HEK293 (cell line): ENCODE data around the gene PRPS2.
A peak's percentile ranks its signal among the peaks of the same experiment; 100 is the strongest.

Source experiments
- CTCF ChIA-PET: fragments of 350-600 bp; formaldehyde crosslinking; extraction: SDS; loops from one replicate; lab custom pipeline; 2021; ENCODE audit warnings: antibody characterized with exemption; lab: Yijun Ruan, JAX
- POLR2A ChIA-PET: fragments of 300-600 bp; formaldehyde crosslinking; extraction: SDS; loops from one replicate; lab custom pipeline; 2020; ENCODE audit warnings: antibody characterized with exemption, inconsistent platforms; lab: Yijun Ruan, JAX
- H3K27ac ChIP-seq: fragments of 200-500 bp; sonication (Bioruptor generic); 2 replicates; pipeline ENCODE4 v1.5.1; 2014; ENCODE audit warnings: low read depth, low read length, control low read depth, inconsistent platforms; ENCODE audit errors: extremely low read depth
- H3K36me3 ChIP-seq, 2 experiments: fragments of 200-500 bp in 1 of 2; sonication (Bioruptor generic) in 1 of 2; 1 replicate in 1 of 2; 2 replicates in 1 of 2; pipeline ENCODE4 v1.5.1; 2014 to 2017; ENCODE audit warnings: inconsistent platforms in 2 of 2, low read length in 2 of 2; ENCODE audit not compliant: control insufficient read depth in 2 of 2, insufficient read depth in 1 of 2
- H3K4me1 ChIP-seq: fragments of 200-500 bp; sonication (Bioruptor generic); 2 replicates; pipeline ENCODE4 v1.5.1; 2014; ENCODE audit warnings: mild to moderate bottlenecking, low read length, inconsistent platforms; ENCODE audit not compliant: control insufficient read depth, insufficient read depth
- H3K4me3 ChIP-seq: 2 replicates; pipeline ENCODE4 v1.5.1; 2011; ENCODE audit warnings: low read depth, mild to moderate bottlenecking, control low read depth, low read length, moderate library complexity
- H3K9me3 ChIP-seq: fragments of 200-500 bp; sonication (Bioruptor generic); 2 replicates; pipeline ENCODE4 v1.5.1; 2014; ENCODE audit warnings: low read depth, low read length, inconsistent platforms; ENCODE audit not compliant: control insufficient read depth, insufficient read depth
- CTCF ChIP-seq: fragments of 450-650 bp; formaldehyde crosslinking; IDR thresholded peaks from 2 replicates; pipeline ENCODE4 v1.5.1; 2016; ENCODE audit warnings: missing biosample characterization, missing genetic modification characterization
- GLI2 ChIP-seq: fragments of 450-650 bp; formaldehyde crosslinking; IDR thresholded peaks from 2 replicates; pipeline ENCODE4; 2017; ENCODE audit warnings: missing biosample characterization, missing genetic modification characterization, low read depth, borderline replicate concordance
- GLIS2 ChIP-seq: fragments of 450-650 bp; formaldehyde crosslinking; IDR thresholded peaks from 2 replicates; pipeline ENCODE4 v1.5.1; 2016; ENCODE audit warnings: missing biosample characterization, missing genetic modification characterization
- HOXD13 ChIP-seq: sonication (generic); formaldehyde crosslinking; IDR thresholded peaks from 2 replicates; pipeline ENCODE4 v1.8.0; 2022; ENCODE audit warnings: missing genetic modification reagents, borderline replicate concordance
- KLF10 ChIP-seq: fragments of 450-650 bp; IDR thresholded peaks from 2 replicates; pipeline ENCODE4 v1.5.1; 2018; ENCODE audit warnings: missing biosample characterization, mild to moderate bottlenecking, missing genetic modification characterization
- PATZ1 ChIP-seq: fragments of 450-650 bp; formaldehyde crosslinking; IDR thresholded peaks from 2 replicates; pipeline ENCODE4 v1.5.1; 2016; ENCODE audit warnings: missing biosample characterization, missing genetic modification characterization
- ZBTB26 ChIP-seq: fragments of 450-650 bp; formaldehyde crosslinking; optimal IDR thresholded peaks from 2 replicates; pipeline ENCODE3; 2016; ENCODE audit warnings: missing biosample characterization, mild to moderate bottlenecking, missing genetic modification characterization
- ZIC2 ChIP-seq: fragments of 450-650 bp; formaldehyde crosslinking; IDR thresholded peaks from 2 replicates; pipeline ENCODE4 v1.5.1; 2016; ENCODE audit warnings: missing biosample characterization, missing genetic modification characterization
- ZNF114 ChIP-seq: fragments of 450-650 bp; formaldehyde crosslinking; IDR thresholded peaks from 2 replicates; pipeline ENCODE4 v1.5.0; 2017; ENCODE audit warnings: missing biosample characterization, missing genetic modification characterization
- ZNF138 ChIP-seq: fragments of 450-650 bp; formaldehyde crosslinking; IDR thresholded peaks from 2 replicates; pipeline ENCODE4 v1.5.1; 2016; ENCODE audit warnings: missing biosample characterization, missing genetic modification characterization, borderline replicate concordance
- ZNF148 ChIP-seq: fragments of 450-650 bp; formaldehyde crosslinking; IDR thresholded peaks from 2 replicates; pipeline ENCODE4 v1.5.0; 2017; ENCODE audit warnings: missing biosample characterization, missing genetic modification characterization, borderline replicate concordance
- ZNF274 ChIP-seq, 2 experiments: fragments of 200-500 bp in 1 of 2; fragments of 450-650 bp in 1 of 2; sonication (Bioruptor generic) in 1 of 2; formaldehyde crosslinking in 1 of 2; IDR thresholded peaks; 2 replicates each; pipeline versions ENCODE4 v1.5.1 to v1.6.1; 2014 to 2016; ENCODE audit warnings: borderline replicate concordance in 1 of 2, inconsistent platforms in 1 of 2, low read length in 1 of 2, missing biosample characterization in 1 of 2, missing genetic modification characterization in 1 of 2
- ZNF394 ChIP-seq: fragments of 450-650 bp; formaldehyde crosslinking; IDR thresholded peaks from 2 replicates; pipeline ENCODE4 v1.5.1; 2016; ENCODE audit warnings: missing biosample characterization, missing genetic modification characterization, mild to moderate bottlenecking, moderate library complexity, borderline replicate concordance
- ZNF449 ChIP-seq: fragments of 450-650 bp; formaldehyde crosslinking; IDR thresholded peaks from 2 replicates; pipeline ENCODE4 v1.5.1; 2017; ENCODE audit warnings: missing biosample characterization, mild to moderate bottlenecking, missing genetic modification characterization, moderate library complexity
- ZNF514 ChIP-seq: fragments of 450-650 bp; formaldehyde crosslinking; IDR thresholded peaks from 2 replicates; pipeline ENCODE4 v1.5.1; 2016; ENCODE audit warnings: missing biosample characterization, missing genetic modification characterization
- ZNF571 ChIP-seq: fragments of 450-650 bp; formaldehyde crosslinking; IDR thresholded peaks from 2 replicates; pipeline ENCODE4 v1.5.0; 2017; ENCODE audit warnings: missing biosample characterization, missing genetic modification characterization
- ZNF580 ChIP-seq: fragments of 450-650 bp; formaldehyde crosslinking; IDR thresholded peaks from 2 replicates; pipeline ENCODE4 v1.5.1; 2016; ENCODE audit warnings: missing biosample characterization, missing genetic modification characterization
- ZNF585B ChIP-seq: fragments of 450-650 bp; formaldehyde crosslinking; IDR thresholded peaks from 2 replicates; pipeline ENCODE4 v1.5.1; 2016; ENCODE audit warnings: missing biosample characterization, missing genetic modification characterization
- ZNF645 ChIP-seq: fragments of 450-650 bp; formaldehyde crosslinking; IDR thresholded peaks from 2 replicates; pipeline ENCODE4; 2016; ENCODE audit warnings: missing biosample characterization, missing genetic modification characterization
- ZNF654 ChIP-seq: fragments of 450-650 bp; formaldehyde crosslinking; IDR thresholded peaks from 2 replicates; pipeline ENCODE4 v1.5.1; 2016; ENCODE audit warnings: low read depth, missing biosample characterization, missing genetic modification characterization
- ZNF701 ChIP-seq: fragments of 450-650 bp; formaldehyde crosslinking; IDR thresholded peaks from 2 replicates; pipeline ENCODE4 v1.5.1; 2016; ENCODE audit warnings: missing biosample characterization, missing genetic modification characterization

The PRPS2 gene

GRCh38 chrX:12811658-12812057 lies 20.4 kb downstream of the PRPS2 start:
- H3K9me3 ChIP-seq = no peaks in the 10 kb centered on the region
- H3K36me3 ChIP-seq = peaks cover 21 to 50% of the 10 kb centered on the region in 2 experiments
- POLR2A ChIA-PET = no interaction called here
- no peaks in the 10 kb centered on the region for H3K4me1 ChIP-seq
- CTCF ChIA-PET = interaction anchor here (1.0 to 1.5 kb wide), 3 partner anchors 40 to 107 kb away, joined by 4 to 6 read pairs (median 5); no protein-coding TSS in a partner anchor
- H3K27ac ChIP-seq = no peak overlapping the region
- TF ChIP-seq ZNF701 (tag by site-specific recombination) (no peak), ZNF585B (tag by site-specific recombination) (no peak), HOXD13 (CRISPR knock-in tag) (no peak), ZNF580 (no peak), ZNF148 (tag by site-specific recombination) (no peak), ZBTB26 (tag by site-specific recombination) (no peak), ZNF449 (tag by site-specific recombination) (no peak), ZNF645 (no peak), ZIC2 (no peak), GLIS2 (tag by site-specific recombination) (no peak), PATZ1 (no peak), ZNF274 (IDR thresholded peaks at IDR 0.05; ENCODE audit: low read length) (no peak), ZNF274 (tag by site-specific recombination; IDR thresholded peaks at IDR 0.05; ENCODE audit: borderline replicate concordance) (no peak), KLF10 (tag by site-specific recombination) (no peak), ZNF514 (tag by site-specific recombination) (no peak)
- H3K4me3 ChIP-seq = no peak overlapping the region

GRCh38 chrX:12814420-12814819 lies 23.2 kb downstream of the PRPS2 start:
- CTCF ChIA-PET = interaction anchor here (0.5 to 3.1 kb wide), 29 partner anchors 9 to 936 kb away, joined by 3 to 24 read pairs (median 5); no protein-coding TSS in a partner anchor
- Histone ChIP-seq H3K9me3 (no peaks in the 10 kb centered on the region), H3K36me3 (peaks cover 12 to 49% of the 10 kb centered on the region in 2 experiments), H3K4me3 (no peak overlapping the region), H3K4me1 (no peaks in the 10 kb centered on the region), H3K27ac (no peak overlapping the region)
- peak; percentile 40 for TF ChIP-seq ZNF654 (tag by site-specific recombination)
- TF ChIP-seq ZNF394 (tag by site-specific recombination) = no peak
- TF ChIP-seq GLI2 (tag by site-specific recombination) = no peak
- no peak for TF ChIP-seq ZNF114 (tag by site-specific recombination)
- TF ChIP-seq ZNF138 (tag by site-specific recombination) = no peak
- 0 out of 2 replicates have a peak, but pooled peaks have one; percentile 15 for TF ChIP-seq CTCF (tag by site-specific recombination)
- no peak for TF ChIP-seq ZNF571 (tag by site-specific recombination)
- POLR2A ChIA-PET = interaction anchor here (1.0 kb wide), 1 partner anchor 11 kb away, joined by 3 read pairs; no protein-coding TSS in a partner anchor
